ENCODE data around the gene SCARB2. TPM values are rescaled to one million over a fixed set of nuclear protein-coding genes. Genes with fewer than 3 reads are reported as not detected.

Gene SCARB2
- total RNA-seq, 1 donor from 2014 or later = 330 TPM

DNA sequence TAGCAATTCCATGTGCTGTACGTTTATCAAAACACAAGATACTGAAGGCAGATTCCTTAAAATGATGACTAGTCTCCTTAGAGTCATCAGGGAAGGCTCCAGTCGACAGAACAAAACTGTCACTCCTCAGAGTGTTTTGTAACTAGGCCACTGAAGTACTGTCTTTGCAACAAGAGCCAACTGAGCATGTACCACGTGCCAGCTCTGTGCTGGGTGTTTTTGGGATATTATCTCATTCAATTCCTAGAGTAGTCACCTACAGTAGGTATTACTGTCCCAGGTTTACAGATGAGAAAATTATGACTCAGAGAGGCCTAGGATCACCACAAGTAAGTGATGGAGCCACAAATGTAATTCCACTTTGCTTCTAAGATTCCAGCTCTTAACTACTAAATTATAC, 47.1 kb downstream of the SCARB2 start:
- Mint-ChIP-seq H3K4me3 (ENCODE audit: unreplicated experiment) (no peak overlapping the region), H3K36me3 (ENCODE audit: unreplicated experiment) (peaks cover 4% of the 10 kb centered on the region), H3K27me3 (ENCODE audit: unreplicated experiment) (peaks cover 5% of the 10 kb centered on the region), H3K4me1 (ENCODE audit: low read depth, unreplicated experiment) (no peaks in the 10 kb centered on the region), H3K27ac (ENCODE audit: unreplicated experiment) (no peak overlapping the region), H3K9me3 (ENCODE audit: unreplicated experiment) (no peaks in the 10 kb centered on the region)
- TF ChIP-seq CTCF (IDR thresholded peaks at IDR 0.05; ENCODE audit: partially characterized antibody, unreplicated experiment) = no peak
- DNase-seq = no peak

DNA sequence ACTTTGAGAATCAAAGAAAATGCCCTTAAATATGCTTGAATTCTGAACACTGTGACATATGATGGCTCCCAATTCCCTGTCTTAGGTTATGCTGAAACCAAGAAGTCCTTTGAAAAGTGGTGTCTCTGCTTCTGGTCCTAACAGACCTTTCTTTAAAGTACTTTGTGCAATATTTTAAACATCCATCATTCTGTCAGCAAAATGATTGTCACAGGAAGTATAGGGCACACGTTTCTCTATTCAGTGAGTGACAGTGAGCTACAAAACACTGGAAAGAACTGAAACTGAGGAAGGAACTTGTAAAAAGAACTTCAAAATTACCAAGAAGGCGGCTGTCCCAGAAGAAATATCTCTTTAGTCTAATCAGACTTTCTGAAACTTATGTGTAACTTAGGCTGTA, 53.3 kb downstream of the SCARB2 start:
- peaks cover 6% of the 10 kb centered on the region for H3K36me3 Mint-ChIP-seq (ENCODE audit: unreplicated experiment)
- H3K4me1 Mint-ChIP-seq (ENCODE audit: low read depth, unreplicated experiment) = peaks cover 2% of the 10 kb centered on the region
- H3K27ac Mint-ChIP-seq (ENCODE audit: unreplicated experiment) = no peak overlapping the region
- DNase-seq = no peak
- H3K9me3 Mint-ChIP-seq (ENCODE audit: unreplicated experiment) = peaks cover 3% of the 10 kb centered on the region
- no peaks in the 10 kb centered on the region for H3K27me3 Mint-ChIP-seq (ENCODE audit: unreplicated experiment)
- H3K4me3 Mint-ChIP-seq (ENCODE audit: unreplicated experiment) = no peak overlapping the region
- TF ChIP-seq CTCF (IDR thresholded peaks at IDR 0.05; ENCODE audit: partially characterized antibody, unreplicated experiment) = no peak

- Mint-ChIP-seq H3K27me3 (ENCODE audit: unreplicated experiment) (no peaks in the 10 kb centered on the region), H3K4me1 (ENCODE audit: low read depth, unreplicated experiment) (peaks cover 2% of the 10 kb centered on the region), H3K36me3 (ENCODE audit: unreplicated experiment) (peaks cover 6% of the 10 kb centered on the region), H3K27ac (ENCODE audit: unreplicated experiment) (no peak overlapping the region), H3K9me3 (ENCODE audit: unreplicated experiment) (peaks cover 3% of the 10 kb centered on the region), H3K4me3 (ENCODE audit: unreplicated experiment) (no peak overlapping the region)
- no peak for TF ChIP-seq CTCF (IDR thresholded peaks at IDR 0.05; ENCODE audit: partially characterized antibody, unreplicated experiment)
- DNase-seq = no peak
These were observed 57.0 kb downstream of the SCARB2 start for GRCh38 chr4:76156635-76157034.

GRCh38 chr4:76155979-76156378, 57.6 kb downstream of the SCARB2 start:
- Mint-ChIP-seq H3K4me3 (ENCODE audit: unreplicated experiment) (no peak overlapping the region), H3K27ac (ENCODE audit: unreplicated experiment) (no peak overlapping the region), H3K36me3 (ENCODE audit: unreplicated experiment) (peaks cover 6% of the 10 kb centered on the region), H3K4me1 (ENCODE audit: low read depth, unreplicated experiment) (peaks cover 2% of the 10 kb centered on the region), H3K9me3 (ENCODE audit: unreplicated experiment) (peaks cover 1% of the 10 kb centered on the region), H3K27me3 (ENCODE audit: unreplicated experiment) (no peaks in the 10 kb centered on the region)
- no peak for TF ChIP-seq CTCF (IDR thresholded peaks at IDR 0.05; ENCODE audit: partially characterized antibody, unreplicated experiment)
- no peak for DNase-seq

GRCh38 chr4:76153356-76153755, 60.3 kb downstream of the SCARB2 start:
- Mint-ChIP-seq H3K27me3 (ENCODE audit: unreplicated experiment) (peaks cover 2% of the 10 kb centered on the region), H3K27ac (ENCODE audit: unreplicated experiment) (no peak overlapping the region)

More at GRCh38 chr4:76153356-76153755, 60.3 kb downstream of the SCARB2 start:
- no peak for TF ChIP-seq CTCF (IDR thresholded peaks at IDR 0.05; ENCODE audit: partially characterized antibody, unreplicated experiment)
- Mint-ChIP-seq H3K9me3 (ENCODE audit: unreplicated experiment) (peaks cover 6% of the 10 kb centered on the region), H3K4me3 (ENCODE audit: unreplicated experiment) (no peak overlapping the region), H3K4me1 (ENCODE audit: low read depth, unreplicated experiment) (peaks cover under 1% of the 10 kb centered on the region), H3K36me3 (ENCODE audit: unreplicated experiment) (peaks cover 6% of the 10 kb centered on the region)
- no peak for DNase-seq

Data from glutamatergic neuron (in vitro differentiated cells).